Measurements from ENCODE around the gene TUBGCP2.

Gene TUBGCP2, protein sequence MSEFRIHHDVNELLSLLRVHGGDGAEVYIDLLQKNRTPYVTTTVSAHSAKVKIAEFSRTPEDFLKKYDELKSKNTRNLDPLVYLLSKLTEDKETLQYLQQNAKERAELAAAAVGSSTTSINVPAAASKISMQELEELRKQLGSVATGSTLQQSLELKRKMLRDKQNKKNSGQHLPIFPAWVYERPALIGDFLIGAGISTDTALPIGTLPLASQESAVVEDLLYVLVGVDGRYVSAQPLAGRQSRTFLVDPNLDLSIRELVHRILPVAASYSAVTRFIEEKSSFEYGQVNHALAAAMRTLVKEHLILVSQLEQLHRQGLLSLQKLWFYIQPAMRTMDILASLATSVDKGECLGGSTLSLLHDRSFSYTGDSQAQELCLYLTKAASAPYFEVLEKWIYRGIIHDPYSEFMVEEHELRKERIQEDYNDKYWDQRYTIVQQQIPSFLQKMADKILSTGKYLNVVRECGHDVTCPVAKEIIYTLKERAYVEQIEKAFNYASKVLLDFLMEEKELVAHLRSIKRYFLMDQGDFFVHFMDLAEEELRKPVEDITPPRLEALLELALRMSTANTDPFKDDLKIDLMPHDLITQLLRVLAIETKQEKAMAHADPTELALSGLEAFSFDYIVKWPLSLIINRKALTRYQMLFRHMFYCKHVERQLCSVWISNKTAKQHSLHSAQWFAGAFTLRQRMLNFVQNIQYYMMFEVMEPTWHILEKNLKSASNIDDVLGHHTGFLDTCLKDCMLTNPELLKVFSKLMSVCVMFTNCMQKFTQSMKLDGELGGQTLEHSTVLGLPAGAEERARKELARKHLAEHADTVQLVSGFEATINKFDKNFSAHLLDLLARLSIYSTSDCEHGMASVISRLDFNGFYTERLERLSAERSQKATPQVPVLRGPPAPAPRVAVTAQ

DNA sequence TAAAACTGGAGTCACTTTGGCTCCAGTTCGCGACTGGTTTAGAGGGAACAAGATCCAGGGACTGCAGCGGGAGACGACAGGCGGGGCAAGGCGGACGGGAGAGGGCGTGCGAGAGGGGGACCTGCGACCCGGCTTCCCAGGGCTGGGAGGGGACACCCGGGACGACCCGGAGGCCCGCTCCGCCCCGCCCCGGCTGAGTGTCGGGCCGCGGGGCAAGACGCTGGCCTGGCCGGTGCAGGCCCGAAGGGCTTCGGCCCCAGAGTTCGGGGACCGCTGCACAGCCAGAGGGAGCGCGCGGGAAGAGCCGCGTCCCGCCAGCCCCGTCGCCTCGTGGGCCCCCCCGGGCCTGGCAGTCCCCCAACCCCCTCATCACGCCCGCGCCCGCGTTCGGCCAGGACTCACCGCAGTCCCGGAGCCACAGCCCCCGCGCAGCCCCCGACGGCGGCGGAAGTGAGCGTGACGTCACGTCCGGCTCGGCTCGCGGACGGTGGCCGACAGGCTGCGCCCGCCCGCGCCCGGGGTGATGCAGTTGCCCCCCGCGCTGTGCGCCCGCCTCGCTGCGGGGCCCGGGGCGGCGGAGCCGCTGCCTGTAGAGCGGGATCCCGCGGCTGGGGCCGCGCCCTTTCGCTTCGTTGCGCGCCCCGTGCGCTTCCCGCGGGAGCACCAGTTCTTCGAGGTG, at the start of gene TUBGCP2, which contains the start of gene ZNF511:
TSS of gene TUBGCP2 (minus strand) at position 452 of the 679 bp plus-strand sequence. CDS start 5,931 bp downstream, outside the sequence.
TSS of gene ZNF511 (plus strand) at position 494 of the 679 bp plus-strand sequence. CDS start at position 524, 30 bp downstream.
- peak; percentile 72 to 89 for DNase-seq (ENCODE audit: low read depth in 1 of 2, low spot score in 1 of 2)

DNA sequence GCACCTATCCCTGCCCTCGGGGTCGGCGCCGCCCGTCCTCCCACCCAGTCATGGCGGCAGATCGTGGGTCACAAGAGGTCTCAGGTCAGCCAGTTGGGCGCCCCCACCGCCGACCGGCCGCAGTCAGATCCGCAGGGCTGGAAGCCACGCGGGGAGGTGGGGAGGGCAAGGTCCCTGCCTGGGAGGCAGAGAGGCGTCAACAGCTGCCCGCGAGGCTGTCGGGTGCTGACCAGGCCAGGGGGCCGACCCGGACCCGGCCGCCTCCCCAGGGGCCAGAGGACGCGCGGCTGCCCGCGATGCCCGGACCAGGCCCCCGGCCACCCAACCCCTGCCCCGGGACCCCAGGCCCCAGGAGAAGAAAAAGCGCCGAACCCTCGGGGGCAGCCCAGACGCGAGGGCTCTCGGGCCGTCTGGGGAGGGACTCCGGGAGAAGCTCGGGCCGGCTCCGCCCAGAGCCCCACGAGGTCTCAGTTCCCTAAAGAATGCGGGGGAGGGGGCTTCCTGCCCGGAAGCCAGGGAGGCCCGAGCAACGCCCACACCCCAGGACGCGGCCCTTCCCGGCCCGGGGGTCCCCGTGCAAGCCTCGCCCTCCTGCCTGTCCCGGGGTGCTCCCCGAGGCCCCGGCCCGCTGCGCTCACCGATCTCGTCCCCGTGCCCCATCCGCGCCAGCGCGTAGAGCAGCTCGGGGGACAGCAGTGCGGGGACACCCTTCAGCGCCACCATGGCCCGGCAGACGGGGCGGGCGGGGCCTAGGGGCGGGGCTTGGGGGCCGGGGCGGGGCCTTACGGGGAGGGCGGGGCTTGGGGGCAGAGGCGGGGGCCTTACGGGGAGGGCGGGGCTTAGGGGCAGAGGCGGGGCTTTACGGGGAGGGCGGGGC, 48.9 kb upstream of the TUBGCP2 start, which contains the start of gene FUOM:
TSS of gene FUOM (minus strand) at position 735 of the 877 bp plus-strand sequence. CDS start at position 723, 12 bp downstream.
- peak; percentile 39 to 61 for DNase-seq (ENCODE audit: low read depth in 1 of 2, low spot score in 1 of 2)

DNA sequence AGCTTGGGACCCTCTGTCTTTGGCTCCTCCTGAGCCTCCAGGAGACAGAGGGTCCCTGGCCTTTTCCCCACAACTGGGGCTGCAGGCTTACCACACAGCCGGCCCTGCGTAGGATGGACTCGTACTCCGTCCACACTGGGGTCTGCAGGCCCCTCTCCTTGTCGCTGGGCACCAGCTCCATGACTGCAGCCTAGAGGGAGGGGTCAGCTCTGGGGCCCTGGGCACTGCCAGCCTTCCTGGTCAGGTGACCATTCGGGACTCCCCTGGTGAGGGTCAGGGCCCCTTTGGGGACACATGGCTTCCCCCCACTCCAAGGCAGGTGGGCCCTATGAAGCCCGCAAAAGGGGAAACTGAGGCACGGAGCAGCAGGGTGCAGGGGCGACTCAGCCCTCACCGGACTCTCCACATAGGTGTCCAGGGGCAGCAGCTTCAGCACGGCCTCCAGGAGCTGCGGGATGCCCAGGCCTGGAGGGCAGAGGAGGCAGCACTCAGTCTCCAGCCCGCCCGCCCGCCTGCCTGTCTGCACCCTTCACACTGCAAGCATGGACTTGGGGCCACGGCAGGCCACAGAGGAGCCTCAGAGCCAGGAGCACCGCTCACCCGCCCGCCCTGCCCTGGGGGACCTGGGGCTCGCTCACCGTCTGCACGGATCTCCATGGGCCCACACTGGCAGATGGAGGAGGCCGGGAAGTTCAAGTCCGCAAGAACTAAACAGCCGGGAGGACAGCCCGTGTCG, 48.0 kb upstream of the TUBGCP2 start:
- no peak for DNase-seq (ENCODE audit: low read depth in 1 of 2, low spot score in 1 of 2)

DNA sequence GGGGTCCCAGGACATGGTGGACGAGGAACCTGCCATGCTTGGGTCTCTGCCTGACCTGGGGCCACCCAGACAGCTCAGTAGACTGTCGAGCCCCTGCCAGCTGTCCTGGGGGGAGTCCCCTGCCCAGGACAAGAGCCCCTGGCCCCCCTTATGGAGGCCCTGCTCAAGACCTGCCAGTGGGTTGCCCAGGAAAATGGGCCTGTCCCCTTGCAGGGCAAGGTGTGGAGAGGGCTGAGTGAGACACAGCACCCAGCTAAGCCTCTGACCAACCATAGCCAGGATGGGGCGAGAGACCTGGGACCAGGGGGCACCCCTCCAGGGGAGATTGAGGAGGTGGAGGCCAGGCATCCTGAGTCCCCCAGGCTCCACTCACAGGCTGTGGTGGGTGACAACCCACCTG, 47.3 kb upstream of the TUBGCP2 start:
- no peak for DNase-seq (ENCODE audit: low read depth in 1 of 2, low spot score in 1 of 2)

GRCh38 chr10:133355266-133355665, 46.6 kb upstream of the TUBGCP2 start:
- DNase-seq (ENCODE audit: low read depth in 1 of 2, low spot score in 1 of 2): no peak

DNA sequence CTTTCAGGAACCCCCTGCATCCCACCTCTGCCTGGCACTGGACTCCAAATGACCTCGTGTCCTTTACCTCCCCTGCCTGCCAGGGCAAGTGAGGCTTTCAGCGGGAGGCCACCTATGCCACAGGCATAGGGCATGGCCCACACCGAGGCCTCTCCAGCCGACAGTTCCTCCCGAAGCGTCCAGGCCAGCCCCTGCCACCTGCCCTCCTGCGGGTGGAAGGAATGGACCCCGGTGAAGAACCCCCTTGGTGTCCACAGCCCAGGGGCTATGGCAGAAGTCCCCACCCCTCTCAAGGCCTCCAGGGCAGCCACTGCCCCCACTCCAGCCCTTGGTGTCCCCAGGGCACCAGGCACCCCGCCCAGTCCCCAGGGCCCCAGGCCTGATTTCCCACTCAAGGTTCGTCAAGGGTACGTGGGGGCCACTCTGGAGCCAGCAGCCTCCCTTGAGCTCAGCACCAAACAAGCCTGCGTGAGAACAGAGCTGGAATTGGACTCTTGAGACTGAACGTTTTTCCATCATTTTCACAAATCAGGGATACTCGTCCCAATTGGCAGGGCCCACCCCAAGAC, 46.1 kb upstream of the TUBGCP2 start:
- DNase-seq (ENCODE audit: low read depth in 1 of 2, low spot score in 1 of 2): no peak

- DNase-seq (ENCODE audit: low read depth in 1 of 2, low spot score in 1 of 2): no peak
Measured at GRCh38 chr10:133353988-133354605, 45.4 kb upstream of the TUBGCP2 start.

GRCh38 chr10:133353202-133353959, 44.7 kb upstream of the TUBGCP2 start:
- DNase-seq (ENCODE audit: low read depth in 1 of 2, low spot score in 1 of 2): no peak

DNA sequence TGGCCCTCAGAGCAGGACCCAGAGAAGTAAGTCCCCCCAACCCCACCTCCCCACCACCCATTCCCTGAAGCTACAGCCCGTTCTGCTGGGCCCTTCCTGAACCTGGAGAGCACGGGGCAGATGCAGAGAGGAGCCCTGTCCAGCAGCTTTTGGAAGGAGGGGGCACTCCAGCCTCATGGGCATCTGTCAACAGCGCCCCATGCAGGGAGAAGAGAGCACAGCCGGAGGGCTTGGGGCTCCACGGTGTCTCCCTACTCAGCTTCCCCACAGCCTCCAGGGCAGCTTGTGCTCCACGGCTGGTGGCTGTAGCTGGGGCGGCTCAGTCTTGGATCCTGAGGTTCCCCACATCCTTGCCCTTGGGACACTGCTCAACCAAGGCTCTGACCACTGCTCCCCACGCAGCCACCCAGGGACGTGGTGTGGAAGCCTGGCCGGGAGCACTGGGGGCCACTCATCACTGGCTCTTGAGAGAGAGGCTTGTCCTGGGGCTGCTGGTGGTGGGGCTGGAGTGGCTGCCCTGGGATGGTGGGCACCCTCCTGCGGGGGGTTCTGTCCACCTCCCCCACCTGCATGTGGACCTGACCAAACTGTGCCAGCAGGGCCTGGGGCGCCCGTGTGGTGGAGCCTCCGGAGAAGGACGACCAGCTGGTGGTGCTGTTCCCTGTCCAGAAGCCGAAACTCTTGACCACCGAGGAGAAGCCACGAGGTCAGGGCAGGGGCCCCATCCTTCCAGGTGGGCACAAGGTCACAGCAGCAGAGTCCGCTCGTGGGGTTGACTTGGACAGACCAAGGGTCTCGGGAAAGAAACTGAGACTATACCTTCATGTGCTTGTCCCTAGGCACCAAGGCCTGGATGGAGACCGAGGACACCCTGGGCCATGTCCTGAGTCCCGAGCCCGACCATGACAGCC, 43.0 kb upstream of the TUBGCP2 start:
- DNase-seq (ENCODE audit: low read depth in 1 of 2, low spot score in 1 of 2): no peak

- DNase-seq (ENCODE audit: low read depth in 1 of 2, low spot score in 1 of 2): no peak
Measured at GRCh38 chr10:133350950-133351329, 42.3 kb upstream of the TUBGCP2 start.

GRCh38 chr10:133350283-133350949, 41.7 kb upstream of the TUBGCP2 start:
- no peak for DNase-seq (ENCODE audit: low read depth in 1 of 2, low spot score in 1 of 2)

GRCh38 chr10:133349577-133350011, 40.9 kb upstream of the TUBGCP2 start:
- no peak for DNase-seq (ENCODE audit: low read depth in 1 of 2, low spot score in 1 of 2)

- no peak for DNase-seq (ENCODE audit: low read depth in 1 of 2, low spot score in 1 of 2)
Measured at GRCh38 chr10:133349160-133349568, 40.5 kb upstream of the TUBGCP2 start.

- DNase-seq (ENCODE audit: low read depth in 1 of 2, low spot score in 1 of 2): no peak
Measured at GRCh38 chr10:133347710-133348517, 39.2 kb upstream of the TUBGCP2 start.

- DNase-seq (ENCODE audit: low read depth in 1 of 2, low spot score in 1 of 2): no peak
Measured at GRCh38 chr10:133346413-133346812, 37.7 kb upstream of the TUBGCP2 start.

Measured in activated T-helper 1 cell treated with anti-CD3 and anti-CD28 coated beads, Interleukin-2, amount 50 U/mL, for 16 hours (primary cell).